Loucy (cell line): ENCODE data around the gene NDUFS4.

Experiments
- CTCF ChIP-seq: fragments of 200-600 bp; sonication (generic); conservative IDR thresholded peaks from 2 replicates; pipeline ENCODE4 v1.5.1; 2014; ENCODE audit warnings: mild to moderate bottlenecking, antibody characterized with exemption, low read length
- EZH2phosphoT487 ChIP-seq: fragments of 200-600 bp; IDR thresholded peaks from 2 replicates; pipeline ENCODE4 v1.6.1; 2018; ENCODE audit warnings: antibody characterized with exemption, mild to moderate bottlenecking, moderate library complexity, borderline replicate concordance

- TF ChIP-seq EZH2phosphoT487 (no peak), CTCF (no peak)
These were observed 111.0 kb downstream of the NDUFS4 start for GRCh38 chr5:53671447-53671846.
